Right atrium auricular region (tissue), 2 donors: ENCODE measurements around the gene AFF4. TPM values are rescaled to one million over a fixed set of nuclear protein-coding genes. Genes with fewer than 3 reads are reported as not detected.

Experiments used
- DNase-seq: peaks from one replicate; pipeline ENCODE4 v3.0.0-alpha.2; 2019; ENCODE audit warnings: low spot score
- H3K27ac ChIP-seq, 2 donors: fragments of 200-600 bp; sonication (generic); 1 replicate in 1 of 2; 2 replicates in 1 of 2; pipeline ENCODE4 v1.5.1; 2016 to 2019
- H3K27me3 ChIP-seq, 2 donors: fragments of 200-600 bp; sonication (generic); one replicate each; pipeline versions ENCODE4 v1.5.1 to v1.6.0; 2017 to 2019
- H3K36me3 ChIP-seq: fragments of 200-600 bp; sonication (generic); one replicate; pipeline ENCODE4 v1.5.1; 2016
- H3K4me1 ChIP-seq, 2 donors: fragments of 200-600 bp; sonication (generic); one replicate each; pipeline versions ENCODE4 v1.5.1 to v1.6.0; 2017 to 2019
- H3K4me3 ChIP-seq, 2 donors: fragments of 200-600 bp; sonication (generic); 1 replicate in 1 of 2; 2 replicates in 1 of 2; pipeline ENCODE4 v1.5.1; 2017 to 2019; ENCODE audit warnings: mild to moderate bottlenecking in 1 of 2, moderate library complexity in 1 of 2
- H3K9me3 ChIP-seq, 2 donors: fragments of 200-600 bp; sonication (generic); one replicate each; pipeline ENCODE4 v1.5.1; 2019
- CTCF ChIP-seq, 2 donors: fragments of 200-600 bp; sonication (generic); IDR thresholded peaks; one replicate each; pipeline ENCODE4 v1.5.1; 2019; ENCODE audit warnings: antibody characterized with exemption in 2 of 2
- total RNA-seq, 2 donors: library from RNA; depleted of rRNA; stranded (reverse); fragments of >200 nt; gene quantifications; one replicate each; pipeline ENCODE4 v1.1.0, GENCODE V29; 2016

The AFF4 gene
- total RNA-seq, 2 donors from 2014 or later = 36.8 to 47.3 TPM

- Histone ChIP-seq H3K9me3 (no peaks in the 10 kb centered on the region), H3K36me3 (no peaks in the 10 kb centered on the region), H3K4me3 (no peak overlapping the region), H3K4me1 (peaks cover 0 to 4% of the 10 kb centered on the region in 2 donors), H3K27ac (no peak overlapping the region), H3K27me3 (no peaks in the 10 kb centered on the region)
- no peak for DNase-seq
- TF ChIP-seq CTCF (IDR thresholded peaks at IDR 0.05) = no peak
Measured at GRCh38 chr5:132840896-132841295, 122.5 kb downstream of the AFF4 start.

GRCh38 chr5:132840313-132840712, 123.1 kb downstream of the AFF4 start:
- no peak for DNase-seq
- Histone ChIP-seq H3K9me3 (no peaks in the 10 kb centered on the region), H3K27ac (peak overlapping the region; percentile 32 to 43), H3K36me3 (no peaks in the 10 kb centered on the region), H3K4me3 (no peak overlapping the region), H3K27me3 (no peaks in the 10 kb centered on the region), H3K4me1 (peaks cover 0 to 4% of the 10 kb centered on the region in 2 donors)
- TF ChIP-seq CTCF (IDR thresholded peaks at IDR 0.05) = no peak

GRCh38 chr5:132839426-132840301, 123.8 kb downstream of the AFF4 start:
- TF ChIP-seq CTCF (IDR thresholded peaks at IDR 0.05) = no peak
- Histone ChIP-seq H3K4me3 (no peak overlapping the region), H3K27me3 (no peaks in the 10 kb centered on the region), H3K9me3 (no peaks in the 10 kb centered on the region), H3K4me1 (peaks cover 0 to 4% of the 10 kb centered on the region in 2 donors), H3K36me3 (no peaks in the 10 kb centered on the region), H3K27ac (peak overlapping the region; percentile 32 to 43)
- no peak for DNase-seq

GRCh38 chr5:132838516-132839282, 124.7 kb downstream of the AFF4 start:
- Histone ChIP-seq H3K27ac (peak overlapping the region in 1 of 2 donors; percentile 32), H3K4me1 (peaks cover 0 to 4% of the 10 kb centered on the region in 2 donors), H3K4me3 (no peak overlapping the region), H3K27me3 (no peaks in the 10 kb centered on the region), H3K9me3 (no peaks in the 10 kb centered on the region), H3K36me3 (no peaks in the 10 kb centered on the region)
- DNase-seq = no peak
- TF ChIP-seq CTCF (IDR thresholded peaks at IDR 0.05) = no peak

- no peak overlapping the region for H3K4me3 ChIP-seq
- H3K4me1 ChIP-seq = peaks cover 0 to 4% of the 10 kb centered on the region in 2 donors
- no peak for TF ChIP-seq CTCF (IDR thresholded peaks at IDR 0.05)
- DNase-seq = peak; percentile 23
- no peaks in the 10 kb centered on the region for H3K36me3 ChIP-seq
- H3K9me3 ChIP-seq = no peaks in the 10 kb centered on the region
- H3K27ac ChIP-seq = no peak overlapping the region
- H3K27me3 ChIP-seq = no peaks in the 10 kb centered on the region
Measured at GRCh38 chr5:132837868-132838267, 125.6 kb downstream of the AFF4 start.
